Measurements from ENCODE around the gene RAB37.

The RAB37 gene

GRCh38 chr17:74759243-74759801 is 22.3 kb downstream of the RAB37 start:
- no peak overlapping the region for H3K9ac ChIP-seq
- peaks cover 78% of the 10 kb centered on the region for H3K79me2 ChIP-seq
- H3K4me2 ChIP-seq (ENCODE audit: low read length) = peak overlapping the region; percentile 36
- H3K27me3 ChIP-seq (ENCODE audit: control insufficient read depth, insufficient read depth, low read length) = no peaks in the 10 kb centered on the region
- no peak for TF ChIP-seq CTCF (IDR thresholded peaks at IDR 0.05)
- no peaks in the 10 kb centered on the region for H3K36me3 ChIP-seq (ENCODE audit: control insufficient read depth, insufficient read depth, low read length)
- no peak overlapping the region for H2AFZ ChIP-seq
- H3K27ac ChIP-seq = peak overlapping the region; percentile 94
- peaks cover 84% of the 10 kb centered on the region for H3K4me1 ChIP-seq
- peak overlapping the region; percentile 11 for H3K4me3 ChIP-seq (ENCODE audit: low read depth, low read length)
- H3K9me3 ChIP-seq (ENCODE audit: control insufficient read depth, low read length) = no peaks in the 10 kb centered on the region

GRCh38 chr17:74759941-74760340 is 22.9 kb downstream of the RAB37 start:
- Histone ChIP-seq H3K4me3 (ENCODE audit: low read depth, low read length) (peak overlapping the region; percentile 11), H3K27me3 (ENCODE audit: control insufficient read depth, insufficient read depth, low read length) (no peaks in the 10 kb centered on the region), H3K4me2 (ENCODE audit: low read length) (peak overlapping the region; percentile 36), H3K27ac (peak overlapping the region; percentile 94), H3K9ac (peak overlapping the region; percentile 24), H3K4me1 (peaks cover 90% of the 10 kb centered on the region), H2AFZ (peak overlapping the region; percentile 11), H3K9me3 (ENCODE audit: control insufficient read depth, low read length) (no peaks in the 10 kb centered on the region), H3K36me3 (ENCODE audit: control insufficient read depth, insufficient read depth, low read length) (no peaks in the 10 kb centered on the region), H3K79me2 (peaks cover 75% of the 10 kb centered on the region)
- TF ChIP-seq CTCF (IDR thresholded peaks at IDR 0.05) = no peak

GRCh38 chr17:74760404-74761105 is 23.5 kb downstream of the RAB37 start:
- Histone ChIP-seq H3K9me3 (ENCODE audit: control insufficient read depth, low read length) (no peaks in the 10 kb centered on the region), H3K4me2 (ENCODE audit: low read length) (peak overlapping the region; percentile 36), H3K4me1 (peaks cover 88% of the 10 kb centered on the region), H3K4me3 (ENCODE audit: low read depth, low read length) (peak overlapping the region; percentile 11), H2AFZ (peak overlapping the region; percentile 11), H3K27ac (peak overlapping the region; percentile 94), H3K36me3 (ENCODE audit: control insufficient read depth, insufficient read depth, low read length) (no peaks in the 10 kb centered on the region), H3K79me2 (peaks cover 69% of the 10 kb centered on the region), H3K27me3 (ENCODE audit: control insufficient read depth, insufficient read depth, low read length) (no peaks in the 10 kb centered on the region), H3K9ac (peak overlapping the region; percentile 24)
- no peak for TF ChIP-seq CTCF (IDR thresholded peaks at IDR 0.05)

GRCh38 chr17:74761419-74761818 is 24.4 kb downstream of the RAB37 start:
- peak overlapping the region; percentile 94 for H3K27ac ChIP-seq
- no peak for TF ChIP-seq CTCF (IDR thresholded peaks at IDR 0.05)
- H3K36me3 ChIP-seq (ENCODE audit: control insufficient read depth, insufficient read depth, low read length) = no peaks in the 10 kb centered on the region
- H3K4me2 ChIP-seq (ENCODE audit: low read length) = peak overlapping the region; percentile 36
- no peaks in the 10 kb centered on the region for H3K27me3 ChIP-seq (ENCODE audit: control insufficient read depth, insufficient read depth, low read length)
- no peak overlapping the region for H3K9ac ChIP-seq
- no peaks in the 10 kb centered on the region for H3K9me3 ChIP-seq (ENCODE audit: control insufficient read depth, low read length)
- peaks cover 61% of the 10 kb centered on the region for H3K79me2 ChIP-seq
- H2AFZ ChIP-seq = no peak overlapping the region
- peaks cover 95% of the 10 kb centered on the region for H3K4me1 ChIP-seq
- no peak overlapping the region for H3K4me3 ChIP-seq (ENCODE audit: low read depth, low read length)

Measured in parathyroid adenoma (tissue), 2 donors.